ENCODE results near the gene ECM2.

The ECM2 gene

GRCh38 chr9:92496396-92497176 is 39.2 kb downstream of the ECM2 start:
- DNase-seq = no peak

- DNase-seq = no peak
Observed at GRCh38 chr9:92494856-92495255, 40.9 kb downstream of the ECM2 start.

DNA sequence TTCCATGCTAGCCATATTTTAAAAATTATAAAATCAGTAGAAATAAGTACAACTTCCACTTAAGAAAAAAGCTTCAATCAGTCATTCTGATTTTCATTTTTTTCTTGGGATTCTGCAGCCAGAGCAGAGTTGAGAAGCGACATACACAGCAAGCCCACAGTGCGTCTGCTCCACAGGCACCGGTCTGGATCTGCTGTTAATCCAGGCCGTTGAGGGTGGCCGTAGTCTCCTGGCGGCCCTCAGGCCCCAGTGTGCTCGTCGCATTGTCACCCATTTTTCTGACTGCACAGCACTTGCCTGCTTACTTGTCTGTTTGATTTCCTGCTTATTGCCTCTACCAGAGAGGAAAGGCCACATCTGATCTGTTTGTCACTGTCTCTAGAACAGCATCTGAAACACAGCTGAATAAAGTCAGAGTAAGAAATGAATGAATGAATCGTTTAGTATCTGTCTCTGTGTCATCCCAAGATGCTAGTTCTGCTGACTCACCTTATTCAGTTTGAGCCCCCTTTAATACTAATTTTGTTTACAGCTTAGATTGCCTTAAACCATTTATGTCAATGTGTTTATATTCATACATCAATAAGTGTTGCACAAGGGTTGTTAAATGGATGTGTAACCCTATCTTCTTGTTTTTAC is 41.9 kb downstream of the ECM2 start:
- no peak for DNase-seq

DNA sequence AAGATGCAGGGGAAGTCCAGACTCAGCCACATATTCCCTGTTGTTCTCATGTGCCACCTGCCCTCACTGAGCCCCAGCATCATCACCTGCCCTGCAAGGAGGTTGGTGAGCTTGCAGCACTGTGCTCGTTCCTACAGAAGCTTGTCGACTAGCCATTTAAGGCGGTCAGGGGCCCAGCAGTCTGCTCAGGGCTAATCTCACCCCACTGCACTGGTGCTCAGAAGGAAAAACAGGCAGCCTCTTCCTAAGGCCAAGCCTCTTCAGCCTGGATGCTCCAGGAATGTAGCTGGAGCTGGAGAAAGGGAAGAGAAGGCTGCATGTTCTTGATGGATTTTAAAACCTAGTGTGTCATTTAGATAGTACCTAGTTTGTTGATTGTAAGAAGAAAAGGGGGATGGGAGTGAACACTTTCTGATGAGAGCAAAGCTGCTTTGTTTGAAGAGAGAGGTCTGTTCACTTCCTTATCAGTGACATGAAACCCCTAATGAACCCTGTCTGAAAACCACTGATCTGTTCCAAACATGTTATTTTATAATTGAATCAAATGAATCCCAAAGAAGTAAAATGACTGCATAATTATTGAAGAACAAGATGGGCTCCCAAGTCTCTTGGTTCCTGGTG is 42.9 kb downstream of the ECM2 start:
- no peak for DNase-seq

DNA sequence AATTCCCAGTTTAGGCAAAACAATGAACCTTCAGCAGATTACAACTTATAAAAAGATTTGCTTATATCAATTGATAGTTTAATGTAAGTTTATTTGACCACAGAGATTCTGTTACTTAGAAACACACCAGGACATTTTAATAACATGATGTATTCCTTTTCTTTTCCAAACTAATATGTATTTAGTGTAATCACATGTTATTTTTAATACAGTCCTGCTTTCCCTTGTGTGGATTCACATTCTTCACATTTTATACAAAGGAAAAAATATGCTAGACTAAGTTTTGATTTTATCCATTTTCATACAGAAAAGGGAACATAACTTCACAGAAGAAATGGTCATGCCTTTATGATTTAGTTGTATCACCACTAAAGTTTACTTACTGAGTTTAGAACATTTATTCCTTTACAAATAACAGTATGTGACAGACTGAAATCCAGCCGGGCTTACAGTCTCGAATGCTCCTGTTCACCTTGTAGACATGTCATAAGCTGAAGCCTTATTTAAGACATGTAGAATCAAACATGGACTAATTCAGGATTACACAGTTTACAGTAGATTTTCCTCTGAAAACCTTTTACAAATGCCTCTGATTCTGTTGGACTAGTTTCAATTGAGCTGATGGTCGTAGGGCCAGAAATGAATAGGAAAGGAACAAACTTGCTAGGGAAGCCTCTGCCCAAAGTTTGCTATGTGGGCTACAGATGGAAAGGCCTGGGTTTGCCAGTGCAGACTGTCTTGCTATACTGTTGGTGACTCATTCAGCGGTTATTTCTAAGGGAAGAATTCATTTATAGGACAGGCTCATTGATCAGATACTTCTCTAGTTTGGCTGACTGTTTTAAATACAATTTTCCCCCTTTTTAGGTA is 46.9 kb downstream of the ECM2 start:
- DNase-seq = no peak

GRCh38 chr9:92486371-92486770 is 49.4 kb downstream of the ECM2 start:
- no peak for DNase-seq

DNA sequence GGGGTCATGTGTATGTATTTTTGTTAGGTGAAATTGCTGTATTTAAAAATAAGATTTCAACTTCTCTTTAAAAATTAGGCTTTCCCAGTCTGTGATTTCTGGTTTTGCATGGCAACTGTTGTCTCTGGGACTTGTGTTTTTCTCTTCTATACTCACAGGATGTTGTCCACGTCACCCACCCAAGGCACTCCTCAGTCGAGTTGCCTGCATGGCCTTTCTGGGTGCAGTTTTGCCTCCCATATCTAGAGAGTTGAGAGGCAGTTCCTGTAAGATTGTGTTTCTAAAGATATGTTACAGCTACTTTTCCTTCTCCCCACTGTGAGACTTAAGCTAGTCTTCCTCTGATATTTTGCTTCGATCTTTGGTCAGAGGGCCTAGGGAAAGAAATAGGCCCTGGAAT is 51.2 kb downstream of the ECM2 start:
- DNase-seq = no peak

- no peak for DNase-seq
Observed at GRCh38 chr9:92483627-92484545, 51.9 kb downstream of the ECM2 start.

DNA sequence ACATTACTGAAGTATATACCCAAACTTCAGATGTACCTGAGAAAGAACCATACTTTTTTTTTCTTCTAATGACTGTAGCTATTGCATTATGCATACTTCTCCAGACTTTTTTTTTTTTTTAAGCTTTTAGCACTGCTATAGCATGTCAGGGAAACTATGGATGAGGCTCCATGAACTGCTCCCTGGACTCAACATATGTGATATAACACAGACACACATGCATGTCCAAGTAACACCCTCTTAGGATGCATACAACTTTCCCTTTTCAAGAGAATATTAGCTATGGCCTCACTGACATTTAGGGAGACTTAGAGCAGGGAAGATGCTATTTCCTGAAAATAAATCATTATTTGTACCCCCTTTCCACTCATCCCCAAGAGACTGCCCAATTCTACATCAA is 53.0 kb downstream of the ECM2 start:
- DNase-seq = no peak

DNA sequence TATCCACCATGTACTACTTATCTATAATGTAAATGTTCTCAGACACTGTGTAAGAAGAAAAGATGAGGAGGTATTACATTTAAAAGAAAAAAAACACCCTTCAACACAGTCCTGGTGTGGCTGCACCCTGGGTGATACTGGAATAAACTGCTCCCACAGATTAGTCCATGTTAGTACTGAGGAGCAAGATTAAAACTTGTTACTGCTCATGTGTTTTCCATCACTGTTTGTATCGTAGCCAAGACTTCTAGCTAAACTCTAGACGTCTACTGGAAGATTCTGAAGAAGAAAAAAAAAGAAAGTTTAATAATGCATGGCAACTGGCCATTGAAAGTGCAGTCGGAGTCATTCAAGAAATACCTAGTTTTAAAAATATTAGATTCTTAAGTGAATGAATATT is 53.5 kb downstream of the ECM2 start, which contains the start of gene ASPN:
Gene ASPN (minus strand): TSS at position 178 of the 400 bp plus-strand sequence.
- no peak for DNase-seq

- no peak for DNase-seq
Observed at GRCh38 chr9:92480986-92481633, 54.7 kb downstream of the ECM2 start.

DNA sequence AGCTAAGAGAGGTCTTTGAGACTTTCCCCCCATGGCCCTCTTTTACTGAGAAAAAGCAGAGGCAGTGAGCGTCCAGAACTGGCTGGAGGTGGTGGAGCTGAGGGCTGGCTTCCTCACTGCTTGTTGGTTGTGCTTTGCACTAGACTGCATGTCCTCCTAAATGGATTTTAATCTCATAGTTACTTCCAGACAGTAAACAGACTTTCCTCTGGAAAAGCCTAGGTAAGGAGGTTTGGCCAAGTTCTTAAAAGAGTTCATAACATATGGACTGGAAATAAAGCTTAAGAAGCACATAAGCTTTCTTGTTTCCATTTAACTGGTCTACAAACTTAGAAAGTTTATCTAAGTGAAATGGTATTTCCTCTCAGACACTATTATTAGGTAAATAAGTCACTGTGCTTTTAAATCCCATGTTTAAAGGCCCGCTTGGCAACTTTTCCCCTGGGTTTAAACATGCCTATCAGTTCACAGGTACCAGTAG is 55.5 kb downstream of the ECM2 start:
- DNase-seq = no peak

GRCh38 chr9:92479346-92479745 is 56.4 kb downstream of the ECM2 start:
- DNase-seq = no peak

- no peak for DNase-seq
Observed at GRCh38 chr9:92478783-92479182, 57.0 kb downstream of the ECM2 start.

DNA sequence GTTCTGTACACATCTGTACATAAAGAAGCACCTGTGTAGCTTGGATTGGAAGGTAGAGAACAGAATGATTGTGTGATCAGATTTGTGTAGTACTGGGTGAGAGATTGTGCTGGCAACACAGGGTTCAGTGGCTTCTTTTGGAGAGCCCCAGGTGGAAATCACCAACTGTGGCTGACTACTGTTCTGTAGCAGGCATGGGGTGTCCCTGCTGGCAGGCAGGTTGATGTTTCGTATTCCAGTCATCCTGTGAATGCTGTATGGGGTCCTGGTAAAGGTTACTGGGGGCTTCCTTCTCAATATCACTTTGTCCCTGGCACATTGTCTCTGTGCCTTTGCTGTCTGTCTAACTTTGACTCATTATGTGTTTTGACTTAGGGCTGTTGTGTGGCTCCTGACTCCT is 58.8 kb downstream of the ECM2 start:
- DNase-seq = no peak

GRCh38 chr9:92474587-92474986 is 61.2 kb downstream of the ECM2 start:
- DNase-seq = no peak

- DNase-seq = no peak
Observed at GRCh38 chr9:92468206-92468605, 67.6 kb downstream of the ECM2 start.

- DNase-seq = no peak
Observed at GRCh38 chr9:92467511-92467910, 68.3 kb downstream of the ECM2 start.

GRCh38 chr9:92467041-92467440 is 68.7 kb downstream of the ECM2 start:
- no peak for DNase-seq

DNA sequence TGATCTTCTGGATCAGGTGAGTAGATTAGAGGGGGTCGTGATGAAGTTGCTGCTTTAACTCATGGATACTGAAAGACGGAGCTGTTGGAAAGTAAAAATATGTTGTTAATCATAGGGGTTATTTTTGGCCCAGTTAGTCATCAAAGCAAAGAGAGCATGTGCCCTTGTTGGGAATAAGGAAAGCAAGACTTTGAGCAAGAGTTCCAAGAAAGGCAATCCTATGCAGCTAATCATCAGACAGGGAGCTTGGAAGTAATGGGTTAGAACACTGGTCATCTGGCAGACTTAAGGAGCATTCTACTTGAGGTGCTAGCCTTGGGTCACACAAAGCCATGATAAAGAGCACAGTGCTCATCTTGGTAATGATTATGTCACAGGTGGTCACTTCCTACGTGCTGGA is 71.8 kb downstream of the ECM2 start:
- DNase-seq = no peak

GRCh38 chr9:92463387-92463786 is 72.4 kb downstream of the ECM2 start:
- DNase-seq = no peak

Data from NCI-H187 (cell line).